Ishikawa (cell line): ENCODE results near the gene ZNF18.

Experiments
- CEBPB ChIP-seq: IDR thresholded peaks from 2 replicates; pipeline ENCODE4 v1.6.1; 2012
- TEAD4 ChIP-seq: IDR thresholded peaks from 2 replicates; pipeline ENCODE4 v1.6.1; 2012
- USF1 ChIP-seq: IDR thresholded peaks from 2 replicates; pipeline ENCODE4 v1.6.1; 2012

- TF ChIP-seq TEAD4, result no peak
- TF ChIP-seq USF1, result no peak
- TF ChIP-seq CEBPB, result no peak
Observed at GRCh38 chr17:11952610-11953009, 44.7 kb downstream of the ZNF18 start.
